GM23338 (cell line): ENCODE results near the gene TCF12.

Experiments used
- CREB1 ChIP-seq: fragments of 250-450 bp; sonication (Bioruptor Pico); IDR thresholded peaks from 2 replicates; pipeline ENCODE4 v1.5.0; 2020; ENCODE audit warnings: low read depth, mild to moderate bottlenecking, moderate library complexity
- CTCF ChIP-seq, 2 experiments: fragments of 200-600 bp in 1 of 2; sonication (generic) in 1 of 2; conservative IDR thresholded peaks; 2 replicates each; pipeline versions ENCODE4 v1.5.1 to v1.6.1; 2016 to 2017; ENCODE audit warnings: antibody characterized with exemption in 2 of 2, low read depth in 2 of 2, mild to moderate bottlenecking in 2 of 2, moderate library complexity in 1 of 2
- EZH2 ChIP-seq: fragments of 200-600 bp; sonication (generic); IDR thresholded peaks from one replicate; pipeline ENCODE4 v1.8.0; 2017; ENCODE audit warnings: antibody characterized with exemption, mild to moderate bottlenecking, low read depth; ENCODE audit not compliant: unreplicated experiment
- EZH2phosphoT487 ChIP-seq: fragments of 200-600 bp; sonication (generic); IDR thresholded peaks from one replicate; pipeline ENCODE4 v1.8.1; 2018; ENCODE audit warnings: antibody characterized with exemption; ENCODE audit not compliant: unreplicated experiment
- JUNB ChIP-seq: IDR thresholded peaks from one replicate; pipeline ENCODE4 v1.6.1; 2016; ENCODE audit warnings: antibody characterized with exemption; ENCODE audit not compliant: unreplicated experiment
- NANOG ChIP-seq: IDR thresholded peaks from 2 replicates; pipeline ENCODE4 v1.6.1; 2016; ENCODE audit warnings: antibody characterized with exemption, borderline replicate concordance
- POLR2AphosphoS5 ChIP-seq: IDR thresholded peaks from 2 replicates; pipeline ENCODE4 v1.6.1; 2016; ENCODE audit warnings: antibody characterized with exemption, low read depth
- REST ChIP-seq: IDR thresholded peaks from one replicate; pipeline ENCODE4 v1.6.1; 2018; ENCODE audit warnings: antibody characterized with exemption; ENCODE audit not compliant: unreplicated experiment
- ZNF114 ChIP-seq: fragments of 250-450 bp; sonication (Bioruptor Pico); IDR thresholded peaks from 2 replicates; pipeline ENCODE4 v1.5.0; 2020; ENCODE audit warnings: mild to moderate bottlenecking, moderate library complexity
- ZNF331 ChIP-seq: fragments of 250-450 bp; sonication (Bioruptor Pico); IDR thresholded peaks from 2 replicates; pipeline ENCODE4 v1.5.0; 2020; ENCODE audit warnings: low read depth, mild to moderate bottlenecking, moderate library complexity

DNA sequence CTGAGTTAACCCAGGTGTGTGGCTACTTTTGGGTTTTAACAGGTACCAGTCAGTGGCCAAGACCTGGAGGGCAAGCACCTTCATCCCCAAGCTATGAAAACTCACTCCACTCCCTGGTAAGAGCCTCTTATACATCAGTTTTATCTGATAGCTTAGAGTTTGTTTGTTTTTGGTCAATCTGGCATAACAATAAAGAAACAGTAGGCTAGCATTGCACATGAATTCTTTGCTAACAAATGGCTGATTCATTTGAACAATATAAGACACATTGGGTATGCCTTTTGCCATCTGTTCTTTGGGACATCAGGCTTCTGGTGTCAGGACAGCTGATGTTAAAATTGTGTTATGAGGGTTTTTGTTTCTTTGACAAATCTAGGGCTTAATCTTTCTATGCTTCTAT is 332.9 kb downstream of the TCF12 start:
- TF ChIP-seq POLR2AphosphoS5 (no peak), CTCF (conservative IDR thresholded peaks at IDR 0.05; ENCODE audit: low read depth in 2 of 2) (no peak), REST (no peak), EZH2 (no peak), EZH2phosphoT487 (no peak), ZNF114 (no peak), JUNB (no peak), ZNF331 (CRISPR knock-in tag) (no peak), CREB1 (peak; percentile 45; the same call in 1 of the 2 replicates), NANOG (peak; percentile 43; the same call in 1 of the 2 replicates)
